ENCODE measurements around the gene INO80B. TPM values are rescaled to one million over a fixed set of nuclear protein-coding genes. Genes with fewer than 3 reads are reported as not detected.

INO80B gene
- total RNA-seq, 1 donor from 2014 or later = 24.3 TPM

- H3K27ac Mint-ChIP-seq (ENCODE audit: unreplicated experiment) = no peak overlapping the region
- peaks cover 5% of the 10 kb centered on the region for H3K27me3 Mint-ChIP-seq (ENCODE audit: low read depth)
- no peak overlapping the region for H3K4me3 Mint-ChIP-seq (ENCODE audit: unreplicated experiment)
- no peak for TF ChIP-seq CTCF (IDR thresholded peaks at IDR 0.05)
- H3K36me3 Mint-ChIP-seq (ENCODE audit: low read depth) = no peaks in the 10 kb centered on the region
- H3K4me1 Mint-ChIP-seq (ENCODE audit: low read depth) = no peaks in the 10 kb centered on the region
- no peaks in the 10 kb centered on the region for H3K9me3 Mint-ChIP-seq (ENCODE audit: low read depth)
- DNase-seq (ENCODE audit: low spot score) = no peak
Observed at GRCh38 chr2:74414881-74415761, 39.8 kb upstream of the INO80B start.

GRCh38 chr2:74415762-74416395 is 39.0 kb upstream of the INO80B start:
- DNase-seq (ENCODE audit: low spot score) = no peak
- no peaks in the 10 kb centered on the region for H3K9me3 Mint-ChIP-seq (ENCODE audit: low read depth)
- no peak for TF ChIP-seq CTCF (IDR thresholded peaks at IDR 0.05)
- peaks cover 5% of the 10 kb centered on the region for H3K27me3 Mint-ChIP-seq (ENCODE audit: low read depth)
- H3K4me1 Mint-ChIP-seq (ENCODE audit: low read depth) = peaks cover under 1% of the 10 kb centered on the region
- no peak overlapping the region for H3K27ac Mint-ChIP-seq (ENCODE audit: unreplicated experiment)
- H3K4me3 Mint-ChIP-seq (ENCODE audit: unreplicated experiment) = no peak overlapping the region
- H3K36me3 Mint-ChIP-seq (ENCODE audit: low read depth) = no peaks in the 10 kb centered on the region

GRCh38 chr2:74416778-74417177 is 38.1 kb upstream of the INO80B start:
- Mint-ChIP-seq H3K36me3 (ENCODE audit: low read depth) (no peaks in the 10 kb centered on the region), H3K4me1 (ENCODE audit: low read depth) (peaks cover 5% of the 10 kb centered on the region), H3K9me3 (ENCODE audit: low read depth) (no peaks in the 10 kb centered on the region), H3K27ac (ENCODE audit: unreplicated experiment) (no peak overlapping the region), H3K4me3 (ENCODE audit: unreplicated experiment) (no peak overlapping the region), H3K27me3 (ENCODE audit: low read depth) (peaks cover 3% of the 10 kb centered on the region)
- no peak for DNase-seq (ENCODE audit: low spot score)
- peak; percentile 43 for TF ChIP-seq CTCF (IDR thresholded peaks at IDR 0.05)

- DNase-seq (ENCODE audit: low spot score) = no peak
- peaks cover 9% of the 10 kb centered on the region for H3K4me1 Mint-ChIP-seq (ENCODE audit: low read depth)
- TF ChIP-seq CTCF (IDR thresholded peaks at IDR 0.05) = no peak
- peaks cover 3% of the 10 kb centered on the region for H3K27me3 Mint-ChIP-seq (ENCODE audit: low read depth)
- no peak overlapping the region for H3K27ac Mint-ChIP-seq (ENCODE audit: unreplicated experiment)
- no peaks in the 10 kb centered on the region for H3K9me3 Mint-ChIP-seq (ENCODE audit: low read depth)
- no peak overlapping the region for H3K4me3 Mint-ChIP-seq (ENCODE audit: unreplicated experiment)
- no peaks in the 10 kb centered on the region for H3K36me3 Mint-ChIP-seq (ENCODE audit: low read depth)
Observed at GRCh38 chr2:74417197-74417596, 37.7 kb upstream of the INO80B start.

GRCh38 chr2:74417763-74418162 is 37.1 kb upstream of the INO80B start:
- H3K9me3 Mint-ChIP-seq (ENCODE audit: low read depth) = no peaks in the 10 kb centered on the region
- no peak for DNase-seq (ENCODE audit: low spot score)
- no peak overlapping the region for H3K27ac Mint-ChIP-seq (ENCODE audit: unreplicated experiment)
- peaks cover 3% of the 10 kb centered on the region for H3K27me3 Mint-ChIP-seq (ENCODE audit: low read depth)
- no peak for TF ChIP-seq CTCF (IDR thresholded peaks at IDR 0.05)
- peaks cover 12% of the 10 kb centered on the region for H3K4me1 Mint-ChIP-seq (ENCODE audit: low read depth)
- no peak overlapping the region for H3K4me3 Mint-ChIP-seq (ENCODE audit: unreplicated experiment)
- no peaks in the 10 kb centered on the region for H3K36me3 Mint-ChIP-seq (ENCODE audit: low read depth)

Data from chondrocyte (in vitro differentiated cells).